ENCODE data around the gene GNPTG. TPM values are rescaled to one million over a fixed set of nuclear protein-coding genes. Genes with fewer than 3 reads are reported as not detected.

GNPTG gene
- total and polyA plus RNA-seq, 2 of the 13 experiments (the other 11 are each of a cell fraction or from before 2014, with no cell fraction given) = 22.7 to 71.1 TPM

GRCh38 chr16:1334739-1335138 lies 17.0 kb upstream of the GNPTG start:
- BruUV-seq (replicated peaks) = no TSS peak
- Histone ChIP-seq H3K27ac (ENCODE audit: extremely low read length, insufficient read depth, low read length) (no peak overlapping the region), H3K79me2 (ENCODE audit: insufficient read depth, low read length) (no peaks in the 10 kb centered on the region), H3K36me3 (replicated peaks in 1 of 2; ENCODE audit: control insufficient read depth in 1 of 2, insufficient read depth in 2 of 2, low read length in 2 of 2) (no peaks in the 10 kb centered on the region), H3K4me2 (ENCODE audit: low read depth, low read length) (peak overlapping the region; percentile 99; the same call in 1 of the 2 replicates), H3K27me3 (ENCODE audit: control insufficient read depth in 1 of 2, insufficient read depth in 2 of 2, low read length in 2 of 2) (peaks cover 18 to 57% of the 10 kb centered on the region in 2 experiments), H3K9me3 (ENCODE audit: low read length) (no peaks in the 10 kb centered on the region), H3K9ac (ENCODE audit: insufficient read depth, low read depth, low read length) (no peak overlapping the region), H2AFZ (ENCODE audit: low read length) (no peak overlapping the region), H3K4me1 (ENCODE audit: insufficient read depth, low read length) (peaks cover 31% of the 10 kb centered on the region), H4K20me1 (ENCODE audit: insufficient read depth, low read length) (0 out of 2 replicates have a peak, but pooled peaks cover 3% of the 10 kb centered on the region), H3K4me3 (replicated peaks in 1 of 3; ENCODE audit: insufficient read depth in 1 of 3, low read depth in 2 of 3, low read length in 3 of 3) (peak overlapping the region in 1 of 3 experiments; percentile 79; a peak in 2 of 6 replicates)
- 55% methylated on average over 2 of the region's 9 CpGs for WGBS (ENCODE audit: low lambda C conversion rate)
- intact Hi-C loops (cut with micrococcal nuclease; ENCODE audit: unreplicated experiment) (no loop called here), in situ Hi-C loops (cut with HindIII; ENCODE audit: extremely low pct_ligation_motif_present, low pct_unique_long_range_greater_than_20kb) (no loop called here)
- FAIRE-seq (no peak), DNase-seq (ENCODE audit: low spot score) (no peak), ATAC-seq (no peak)
- CTCF ChIA-PET (ENCODE audit: low intra/inter-chr PET ratio, low total read pairs) = no interaction called here
- POLR2A ChIA-PET = no interaction called here
- 0 out of 2 replicates have a peak, but pooled peaks have one; percentile 13 for TF ChIP-seq EZH2 (conservative IDR thresholded peaks at IDR 0.05; ENCODE audit: low read depth, low read length)
- no peak for TF ChIP-seq PAX8 (CRISPR knock-in tag; IDR thresholded peaks at IDR 0.05; ENCODE audit: borderline replicate concordance)

GRCh38 chr16:1335211-1335971 lies 16.3 kb upstream of the GNPTG start:
- Histone ChIP-seq H3K4me3 (replicated peaks in 1 of 3; ENCODE audit: insufficient read depth in 1 of 3, low read depth in 2 of 3, low read length in 3 of 3) (no peak overlapping the region), H3K27me3 (ENCODE audit: control insufficient read depth in 1 of 2, insufficient read depth in 2 of 2, low read length in 2 of 2) (peaks cover 18 to 61% of the 10 kb centered on the region in 2 experiments), H4K20me1 (ENCODE audit: insufficient read depth, low read length) (0 out of 2 replicates have a peak, but pooled peaks cover 3% of the 10 kb centered on the region), H3K27ac (ENCODE audit: extremely low read length, insufficient read depth, low read length) (no peak overlapping the region), H2AFZ (ENCODE audit: low read length) (no peak overlapping the region), H3K4me1 (ENCODE audit: insufficient read depth, low read length) (peaks cover 31% of the 10 kb centered on the region), H3K4me2 (ENCODE audit: low read depth, low read length) (no peak overlapping the region), H3K36me3 (replicated peaks in 1 of 2; ENCODE audit: control insufficient read depth in 1 of 2, insufficient read depth in 2 of 2, low read length in 2 of 2) (no peaks in the 10 kb centered on the region), H3K79me2 (ENCODE audit: insufficient read depth, low read length) (no peaks in the 10 kb centered on the region), H3K9me3 (ENCODE audit: low read length) (no peaks in the 10 kb centered on the region), H3K9ac (ENCODE audit: insufficient read depth, low read depth, low read length) (no peak overlapping the region)
- FAIRE-seq (no peak), DNase-seq (ENCODE audit: low spot score) (no peak), ATAC-seq (no peak)
- in situ Hi-C loops (cut with HindIII; ENCODE audit: extremely low pct_ligation_motif_present, low pct_unique_long_range_greater_than_20kb) = no loop called here
- CTCF ChIA-PET (ENCODE audit: low intra/inter-chr PET ratio, low total read pairs) = no interaction called here
- POLR2A ChIA-PET = no interaction called here
- WGBS (ENCODE audit: low lambda C conversion rate) = 3% methylated on average over 10 of the region's 16 CpGs
- intact Hi-C loops (cut with micrococcal nuclease; ENCODE audit: unreplicated experiment) = no loop called here
- no TSS peak for BruUV-seq (replicated peaks)
- TF ChIP-seq PHF5A (CRISPR knock-in tag; IDR thresholded peaks at IDR 0.05; ENCODE audit: low read depth, unreplicated experiment) (no peak), ZNF317 (CRISPR knock-in tag; IDR thresholded peaks at IDR 0.05) (no peak), PRDM15 (CRISPR knock-in tag; IDR thresholded peaks at IDR 0.05) (no peak), HINFP (CRISPR knock-in tag; IDR thresholded peaks at IDR 0.05; ENCODE audit: low read depth) (no peak), EHMT2 (IDR thresholded peaks at IDR 0.05; ENCODE audit: borderline replicate concordance, low read depth, low read length) (no peak), MTERF4 (CRISPR knock-in tag; IDR thresholded peaks at IDR 0.05) (no peak), NFE2L1 (CRISPR knock-in tag; IDR thresholded peaks at IDR 0.05; ENCODE audit: borderline replicate concordance) (no peak)
